Upper lobe of left lung (tissue), 6 donors: ENCODE data around the gene TKFC. TPM values are rescaled to one million over a fixed set of nuclear protein-coding genes. Genes with fewer than 3 reads are reported as not detected.

Source experiments
- ATAC-seq, 2 donors: fragments of 200-7000 bp; cut with Tn5 transposase; one replicate each; pipeline ENCODE4 v1.9.1; 2022; ENCODE audit warnings: mild to moderate bottlenecking in 2 of 2, moderate library complexity in 2 of 2; ENCODE audit not compliant: low FRiP score in 2 of 2
- DNase-seq, 2 donors: peaks; one replicate each; pipeline ENCODE4 v3.0.0-alpha.2; 2019 to 2020
- H3K27ac ChIP-seq, 4 donors: fragments of 200-600 bp; sonication (generic); one replicate each; pipeline ENCODE4 v1.5.1; 2016 to 2019
- H3K27me3 ChIP-seq, 4 donors: fragments of 200-600 bp; sonication (generic); one replicate each; pipeline ENCODE4 v1.5.1; 2017 to 2019
- H3K36me3 ChIP-seq, 4 donors: fragments of 200-600 bp; sonication (generic); one replicate each; pipeline ENCODE4 v1.5.1; 2016 to 2019
- H3K4me1 ChIP-seq, 4 donors: fragments of 200-600 bp; sonication (generic); one replicate each; pipeline ENCODE4 v1.5.1; 2018 to 2019
- H3K4me3 ChIP-seq, 4 donors: fragments of 200-600 bp; sonication (generic); one replicate each; pipeline ENCODE4 v1.5.1; 2017 to 2019; ENCODE audit warnings: mild to moderate bottlenecking in 2 of 4, moderate library complexity in 1 of 4
- H3K9me3 ChIP-seq, 4 donors: fragments of 200-600 bp; sonication (generic); one replicate each; pipeline ENCODE4 v1.5.1; 2018 to 2019
- CTCF ChIP-seq, 6 experiments: fragments of 450-650 bp in 4 of 6; fragments of 200-600 bp in 2 of 6; sonication (generic) in 2 of 6; IDR thresholded peaks; one replicate each; pipeline ENCODE4 v1.5.1; 2016 to 2019; ENCODE audit warnings: antibody characterized with exemption in 6 of 6
- EP300 ChIP-seq, 4 donors: sonication (generic); formaldehyde crosslinking; IDR thresholded peaks; one replicate each; pipeline ENCODE4 v1.5.1; 2017; ENCODE audit warnings: antibody characterized with exemption in 4 of 4, control low read depth in 2 of 4
- POLR2A ChIP-seq, 4 donors: fragments of 450-650 bp; IDR thresholded peaks; one replicate each; pipeline ENCODE4 v1.5.1; 2016 to 2017; ENCODE audit warnings: antibody characterized with exemption in 4 of 4, mild to moderate bottlenecking in 2 of 4
- POLR2AphosphoS5 ChIP-seq, 2 donors: sonication (generic); formaldehyde crosslinking; IDR thresholded peaks; one replicate each; pipeline ENCODE4 v1.5.1; 2017; ENCODE audit warnings: antibody characterized with exemption in 2 of 2
- WGBS, 2 donors: methylation state at CpG; one replicate each; pipeline ENCODE4 v1.1.5; 2017 to 2018; 5-methylcytosine and 5-hydroxymethylcytosine counted together
- total RNA-seq, 6 donors: library from RNA; depleted of rRNA in 4 of 6; stranded (reverse); fragments of >200 nt in 4 of 6; gene quantifications; one replicate each; pipeline versions ENCODE4 v1.1.0 to v1.2.1, GENCODE V29; 2016 to 2021
- donor health status: DM: no; HTN: no; CAD: no; lungs with moderate emphysema.
- donor health status: DM: no; HTN: yes; CAD: no; lungs with severe emphysema.

TKFC gene
- total RNA-seq, 6 donors from 2014 or later, result 26.4 to 75.4 (median 36.1) TPM

GRCh38 chr11:61338783-61339489 lies 5.9 kb downstream of the TKFC start:
- WGBS, 2 donors, result 95 to 96% methylated on average over 14 to 15 of the region's 26 CpGs
- no peak for ATAC-seq
- Histone ChIP-seq H3K27ac (no peak overlapping the region), H3K27me3 (no peaks in the 10 kb centered on the region), H3K4me3 (no peak overlapping the region), H3K9me3 (no peaks in the 10 kb centered on the region), H3K4me1 (peaks cover 6 to 9% (median 8%) of the 10 kb centered on the region in 4 donors), H3K36me3 (peaks cover 0 to 23% (median 13%) of the 10 kb centered on the region in 4 donors)
- TF ChIP-seq POLR2A (IDR thresholded peaks at IDR 0.05) (no peak), CTCF (IDR thresholded peaks at IDR 0.05) (no peak), POLR2AphosphoS5 (IDR thresholded peaks at IDR 0.05) (no peak)
- DNase-seq, result peak in 1 of 2 donors; percentile 73

DNA sequence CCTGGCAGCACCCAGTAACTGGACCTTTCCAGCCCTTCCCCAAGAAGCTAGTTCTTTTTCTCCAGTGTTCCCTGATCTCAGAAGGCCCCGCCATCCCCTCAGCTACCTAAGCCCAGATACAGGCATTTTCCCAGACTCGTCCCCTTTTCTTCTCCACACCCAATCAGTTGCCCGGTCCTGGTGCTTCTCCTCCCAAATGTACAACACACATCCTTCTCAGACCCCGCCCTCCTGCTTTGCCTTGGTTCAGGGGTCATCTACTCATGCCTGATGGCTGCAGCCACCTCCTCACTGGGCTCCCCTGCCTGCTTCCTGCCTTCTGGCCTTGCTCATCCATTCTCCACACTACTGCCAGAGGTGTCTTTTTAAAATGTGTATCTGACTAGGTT lies 6.5 kb downstream of the TKFC start:
- Histone ChIP-seq H3K27ac (no peak overlapping the region), H3K9me3 (no peaks in the 10 kb centered on the region), H3K4me1 (peaks cover 4 to 9% (median 7%) of the 10 kb centered on the region in 4 donors), H3K4me3 (no peak overlapping the region), H3K36me3 (peaks cover 0 to 23% (median 13%) of the 10 kb centered on the region in 4 donors), H3K27me3 (no peaks in the 10 kb centered on the region)
- 95 to 98% methylated on average over 4 of the region's 4 CpGs for WGBS, 2 donors
- ATAC-seq (no peak), DNase-seq (no peak)
- TF ChIP-seq POLR2AphosphoS5 (IDR thresholded peaks at IDR 0.05) (no peak), EP300 (IDR thresholded peaks at IDR 0.05) (no peak), POLR2A (IDR thresholded peaks at IDR 0.05) (no peak), CTCF (IDR thresholded peaks at IDR 0.05) (no peak)

GRCh38 chr11:61340979-61341378 lies 8.0 kb downstream of the TKFC start:
- Histone ChIP-seq H3K4me1 (peaks cover 4 to 7% (median 5%) of the 10 kb centered on the region in 4 donors), H3K36me3 (peaks cover 0 to 30% (median 16%) of the 10 kb centered on the region in 4 donors), H3K9me3 (no peaks in the 10 kb centered on the region), H3K27me3 (no peaks in the 10 kb centered on the region), H3K4me3 (no peak overlapping the region), H3K27ac (no peak overlapping the region)
- no peak for DNase-seq
- WGBS, 2 donors, result 98 to 100% methylated on average over 2 of the region's 2 CpGs
- TF ChIP-seq EP300 (IDR thresholded peaks at IDR 0.05), result no peak
- TF ChIP-seq POLR2AphosphoS5 (IDR thresholded peaks at IDR 0.05), result no peak
- no peak for TF ChIP-seq POLR2A (IDR thresholded peaks at IDR 0.05)
- ATAC-seq, result no peak

GRCh38 chr11:61341706-61342105 lies 8.7 kb downstream of the TKFC start:
- no peak for TF ChIP-seq POLR2AphosphoS5 (IDR thresholded peaks at IDR 0.05)
- TF ChIP-seq EP300 (IDR thresholded peaks at IDR 0.05), result no peak
- TF ChIP-seq CTCF (IDR thresholded peaks at IDR 0.05), result no peak
- TF ChIP-seq POLR2A (IDR thresholded peaks at IDR 0.05), result no peak
- ATAC-seq (no peak), DNase-seq (no peak)
- WGBS, 2 donors, result 95 to 98% methylated on average over 4 of the region's 4 CpGs
- Histone ChIP-seq H3K4me3 (no peak overlapping the region), H3K36me3 (peaks cover 0 to 34% (median 21%) of the 10 kb centered on the region in 4 donors), H3K27me3 (no peaks in the 10 kb centered on the region), H3K9me3 (no peaks in the 10 kb centered on the region), H3K4me1 (peaks cover 0 to under 1% (median 0%) of the 10 kb centered on the region in 4 donors), H3K27ac (no peak overlapping the region)

DNA sequence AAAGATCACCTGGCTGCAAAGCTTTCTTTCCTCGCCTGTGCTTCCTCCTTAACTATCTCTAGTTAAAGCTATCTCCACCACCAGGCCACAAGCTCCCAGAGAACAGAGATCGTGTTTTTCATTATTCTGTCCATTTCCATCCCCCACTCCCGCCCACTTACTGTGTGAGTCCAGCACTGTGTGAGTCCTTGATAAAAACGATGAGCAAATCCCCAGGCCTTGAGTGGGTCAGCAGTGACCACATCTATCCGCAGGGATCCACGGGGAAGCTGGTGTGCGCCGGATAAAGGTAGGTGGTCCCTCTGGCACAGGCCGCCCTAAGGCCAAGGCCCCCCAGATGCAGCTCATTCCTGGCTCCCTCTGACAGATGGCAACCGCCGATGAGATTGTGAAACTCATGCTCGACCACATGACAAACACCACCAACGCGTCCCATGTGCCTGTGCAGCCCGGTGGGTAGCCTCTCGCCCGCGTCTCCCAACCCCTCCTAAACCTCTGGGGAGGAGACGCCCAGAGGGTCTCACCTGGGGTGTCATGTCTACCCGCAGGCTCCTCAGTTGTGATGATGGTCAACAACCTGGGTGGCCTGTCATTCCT lies 9.3 kb downstream of the TKFC start:
- H3K36me3 ChIP-seq, result peaks cover 0 to 35% (median 22%) of the 10 kb centered on the region in 4 donors
- DNase-seq (peak in 1 of 2 donors; percentile 44), ATAC-seq (no peak)
- 74 to 93% methylated on average over 16 to 20 of the region's 20 CpGs for WGBS, 2 donors
- H3K4me3 ChIP-seq, result no peak overlapping the region
- no peaks in the 10 kb centered on the region for H3K4me1 ChIP-seq
- H3K27ac ChIP-seq, result no peak overlapping the region
- no peaks in the 10 kb centered on the region for H3K9me3 ChIP-seq
- no peak for TF ChIP-seq POLR2A (IDR thresholded peaks at IDR 0.05)
- peak in 1 of 2 donors; percentile 26 for TF ChIP-seq POLR2AphosphoS5 (IDR thresholded peaks at IDR 0.05)
- no peaks in the 10 kb centered on the region for H3K27me3 ChIP-seq
